WTC11 (cell line): ENCODE data around the gene IRS1.

ENCODE experiments used
- CTCF ChIP-seq: fragments of 200-600 bp; IDR thresholded peaks from 2 replicates; pipeline ENCODE4 v1.8.0; 2022; ENCODE audit warnings: antibody characterized with exemption
- PRDM15 ChIP-seq: sonication (generic); formaldehyde crosslinking; IDR thresholded peaks from 2 replicates; pipeline ENCODE4 v1.8.0; 2022; ENCODE audit warnings: missing genetic modification reagents
- PRRX2 ChIP-seq: fragments of 250-450 bp; sonication (Bioruptor Pico); IDR thresholded peaks from 2 replicates; pipeline ENCODE4 v1.8.0; 2021; ENCODE audit warnings: mild to moderate bottlenecking
- TEAD4 ChIP-seq: sonication (generic); formaldehyde crosslinking; IDR thresholded peaks from 2 replicates; pipeline ENCODE4 v1.8.0; 2022; ENCODE audit warnings: mild to moderate bottlenecking, missing genetic modification reagents
- USF2 ChIP-seq: sonication (generic); formaldehyde crosslinking; IDR thresholded peaks from 2 replicates; pipeline ENCODE4 v1.8.1; 2023; ENCODE audit warnings: mild to moderate bottlenecking, missing genetic modification reagents, moderate library complexity
- ZNF121 ChIP-seq: sonication (generic); formaldehyde crosslinking; IDR thresholded peaks from 2 replicates; pipeline ENCODE4 v1.8.0; 2023; ENCODE audit warnings: missing genetic modification reagents

GRCh38 chr2:226711606-226712296, 87.9 kb downstream of the IRS1 start:
- TF ChIP-seq CTCF (no peak), ZNF121 (CRISPR knock-in tag) (no peak), TEAD4 (CRISPR knock-in tag) (no peak), PRRX2 (CRISPR knock-in tag) (no peak), PRDM15 (no peak), USF2 (CRISPR knock-in tag) (no peak)
